NCI-H446 treated with DMSO at 0.1 percent for 48 hours (cell line): ENCODE results near the gene RPS26.
A peak's percentile ranks its signal among the peaks of the same experiment; 100 is the strongest.
"Not testable (repeated sequence)": the region's sequence is repeated elsewhere in the genome, so short reads cannot be mapped to it uniquely, and the experiment has no call there.

Experiments used
- DNase-seq: peaks from one replicate; lab custom pipeline; 2025; lab: John Stamatoyannopoulos, UW

The RPS26 gene

DNA sequence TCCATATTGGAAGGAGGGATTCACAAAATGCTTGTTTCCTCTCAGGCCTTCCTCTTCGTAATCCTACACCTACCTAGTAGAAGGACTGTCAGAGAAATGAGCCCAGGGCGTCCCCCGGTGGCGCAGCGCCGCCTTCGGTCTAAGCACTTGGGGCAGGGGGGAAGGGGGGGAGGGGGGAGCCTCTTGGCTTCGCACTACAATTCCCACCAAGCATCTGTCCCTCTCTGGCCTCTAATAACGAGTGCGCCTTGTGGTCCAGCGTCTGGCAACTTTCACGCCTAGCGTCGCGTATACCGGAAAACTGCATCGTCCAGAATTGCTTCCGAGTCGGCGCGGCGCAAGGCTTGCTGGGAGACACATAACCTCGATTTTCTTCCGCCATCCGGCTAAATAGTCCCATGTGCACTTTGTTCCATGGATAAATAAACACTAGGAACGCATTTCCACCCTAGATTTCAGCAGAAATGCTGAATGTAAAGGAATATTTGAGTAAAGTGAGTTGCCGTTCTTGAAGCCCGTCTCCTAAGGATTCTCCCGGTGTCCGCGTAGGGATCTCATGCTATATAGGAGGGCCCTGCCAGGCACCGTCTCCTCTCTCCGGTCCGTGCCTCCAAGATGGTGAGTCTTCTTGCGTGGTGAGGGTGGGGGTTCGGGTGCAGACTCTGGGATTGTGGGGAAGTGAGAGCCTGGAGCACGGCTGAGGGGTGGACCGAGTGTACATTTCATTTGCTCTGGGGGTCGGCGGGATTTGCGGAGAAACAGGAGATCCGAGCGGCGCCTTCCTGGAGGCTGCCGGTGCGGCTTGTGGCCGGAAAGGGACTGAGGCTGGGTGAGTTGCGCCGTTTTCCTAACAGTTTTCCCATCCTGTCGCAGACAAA, at the start of gene RPS26:
Gene RPS26 (plus strand): TSS at position 367 of the 878 bp plus-strand sequence. CDS start 249 bp downstream, at position 616.
- peak; percentile 99 for DNase-seq

DNA sequence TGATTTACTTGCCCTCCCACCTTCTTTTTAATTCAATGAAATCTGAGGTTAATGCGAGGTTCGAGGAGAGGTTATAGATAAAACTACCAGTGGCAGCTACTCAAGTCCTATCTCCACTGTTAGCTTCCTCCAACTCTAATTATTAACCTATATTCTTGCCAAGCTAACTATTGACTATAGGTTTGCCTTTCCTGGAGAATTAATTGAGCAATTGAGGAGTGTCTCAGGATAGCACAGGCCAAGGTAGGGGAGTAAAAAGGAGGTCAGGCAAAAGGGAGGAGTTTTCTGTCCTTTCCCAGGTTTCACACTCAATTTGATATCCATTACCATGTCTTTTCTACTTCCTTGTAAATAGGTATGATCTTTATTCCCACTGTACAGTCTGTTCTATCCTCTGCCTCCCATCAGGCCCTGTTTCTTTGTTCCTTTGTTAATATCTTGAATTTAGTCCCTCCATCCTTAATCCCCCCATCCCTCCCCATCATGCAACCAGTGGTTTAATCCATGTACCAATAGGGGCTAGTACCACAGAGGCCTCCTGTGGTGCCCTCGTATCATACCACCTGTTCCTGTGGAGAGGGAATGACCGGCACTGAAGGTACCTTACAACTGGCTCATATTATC, 48.4 kb upstream of the RPS26 start:
- DNase-seq = no peak

DNA sequence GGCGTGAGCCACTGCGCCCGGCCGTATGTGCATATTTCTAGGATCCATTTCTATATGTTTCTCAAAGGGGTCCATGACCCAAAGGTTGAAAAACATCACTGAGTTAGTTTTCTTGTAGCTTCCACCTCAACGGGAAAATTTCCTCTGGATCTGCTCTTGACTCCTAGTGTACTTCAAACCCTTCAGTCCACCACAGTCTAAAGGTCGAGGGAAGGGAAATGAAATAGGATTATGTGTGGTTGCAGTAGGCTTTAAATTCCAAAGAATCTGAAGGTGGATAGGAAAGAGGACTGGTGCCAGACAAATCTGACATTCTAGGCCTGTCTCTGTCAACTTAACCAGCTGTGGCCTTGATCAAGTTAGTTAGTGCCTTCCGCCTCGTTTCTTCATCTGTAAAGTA, 46.4 kb upstream of the RPS26 start:
- no peak for DNase-seq

DNA sequence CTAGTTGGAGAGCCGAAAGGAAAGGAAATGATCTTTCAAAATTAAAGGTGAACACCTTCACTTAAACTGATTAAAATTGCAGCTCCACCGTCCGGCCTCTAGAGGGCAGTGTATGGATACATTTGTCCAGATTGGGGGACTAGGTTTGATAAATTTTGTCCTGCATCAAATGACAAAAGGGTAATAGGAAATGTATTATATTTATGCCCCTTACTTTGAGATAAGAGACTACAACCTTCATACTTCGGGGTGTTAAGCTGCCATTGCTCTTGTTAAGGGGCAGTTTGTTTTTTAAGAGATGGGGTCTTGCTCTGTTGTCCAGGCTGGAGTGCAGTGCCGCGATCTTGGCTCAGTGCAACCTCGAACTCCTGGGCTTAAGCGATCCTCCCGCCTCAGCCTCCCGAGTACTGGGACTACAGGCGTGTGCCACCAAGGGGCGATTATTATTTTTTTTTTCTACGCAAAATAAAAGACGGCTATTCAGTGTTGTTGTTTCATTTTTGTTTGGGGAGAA, 45.5 kb upstream of the RPS26 start:
- DNase-seq = peak; percentile 31

DNA sequence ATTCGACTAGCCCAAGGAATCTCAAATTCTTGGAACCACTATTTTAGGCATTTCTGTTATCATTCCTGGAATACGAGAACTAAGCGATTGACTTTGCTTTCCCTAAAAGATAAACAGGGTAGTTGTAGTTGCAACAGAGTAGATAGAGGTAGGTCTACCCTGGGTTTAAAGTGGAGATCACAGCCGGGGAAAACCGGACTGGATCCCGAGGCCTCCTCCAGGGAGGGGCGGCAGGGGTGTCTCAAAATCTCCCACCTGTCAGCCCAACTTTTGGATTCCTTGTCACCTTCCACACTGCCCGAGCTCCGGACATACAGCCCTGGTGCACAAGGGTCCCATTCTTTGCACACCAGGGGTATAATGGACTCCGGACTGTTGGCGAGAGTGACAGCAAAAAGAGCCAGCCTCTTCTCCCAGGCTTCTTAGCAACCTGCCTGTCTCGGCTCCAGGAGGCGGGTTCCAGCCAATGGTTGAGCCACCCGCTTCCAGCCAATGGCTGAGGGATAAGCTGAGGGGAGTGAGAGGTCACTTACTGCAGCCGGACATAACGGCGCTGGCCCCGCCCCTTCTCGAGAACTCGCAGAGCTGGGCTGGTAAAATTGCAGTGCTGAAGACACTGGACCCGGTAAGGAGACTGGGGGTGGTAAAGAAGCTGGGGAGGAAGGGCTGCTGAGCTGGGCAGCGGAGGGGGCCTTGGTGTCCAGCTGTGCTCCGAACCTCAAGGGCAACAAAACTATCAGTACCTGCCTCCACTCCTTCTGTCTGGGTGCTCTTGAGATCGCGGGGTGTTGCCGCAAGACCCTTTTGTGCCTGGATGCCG, 44.8 kb upstream of the RPS26 start, which contains the start of gene SUOX:
Gene SUOX (plus strand): TSS at position 562 of the 820 bp plus-strand sequence. CDS start 4,946 bp downstream, outside the sequence.
- DNase-seq = peak; percentile 84

DNA sequence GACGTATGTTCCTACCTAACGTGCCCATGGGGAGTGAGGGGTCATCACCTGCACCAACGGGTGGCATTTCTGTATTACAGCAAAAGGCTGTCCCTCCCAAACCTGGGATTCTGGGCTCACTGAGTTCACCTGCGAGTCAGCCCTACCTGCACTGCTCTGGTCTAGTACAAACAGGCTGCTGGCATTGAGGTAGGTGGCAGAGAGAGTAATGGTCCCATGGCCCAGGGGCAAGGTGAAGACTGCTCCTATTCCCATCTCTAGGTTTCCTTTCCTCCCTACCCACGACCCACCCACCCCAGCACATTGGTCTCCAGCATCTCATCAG, 44.2 kb upstream of the RPS26 start:
- no peak for DNase-seq

DNA sequence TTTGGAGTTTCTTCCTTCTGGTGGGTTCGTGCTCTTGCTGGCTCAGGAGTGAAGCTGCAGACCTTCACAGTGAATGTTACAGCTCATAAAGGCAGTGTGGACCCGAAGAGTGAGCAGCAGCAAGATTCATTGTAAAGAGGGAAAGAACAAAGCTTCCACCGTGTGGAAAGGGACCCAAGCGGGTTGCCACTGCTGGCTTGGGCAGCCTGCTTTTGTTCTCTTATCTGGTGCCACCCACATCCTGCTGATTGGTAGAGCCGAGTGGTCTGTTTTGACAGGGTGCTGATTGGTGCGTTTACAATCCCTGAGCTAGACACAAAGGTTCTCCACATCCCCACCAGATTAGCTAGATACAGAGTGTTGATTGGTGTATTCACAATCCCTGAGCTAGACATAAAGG, 42.2 kb upstream of the RPS26 start:
- not testable (repeated sequence) for DNase-seq

DNA sequence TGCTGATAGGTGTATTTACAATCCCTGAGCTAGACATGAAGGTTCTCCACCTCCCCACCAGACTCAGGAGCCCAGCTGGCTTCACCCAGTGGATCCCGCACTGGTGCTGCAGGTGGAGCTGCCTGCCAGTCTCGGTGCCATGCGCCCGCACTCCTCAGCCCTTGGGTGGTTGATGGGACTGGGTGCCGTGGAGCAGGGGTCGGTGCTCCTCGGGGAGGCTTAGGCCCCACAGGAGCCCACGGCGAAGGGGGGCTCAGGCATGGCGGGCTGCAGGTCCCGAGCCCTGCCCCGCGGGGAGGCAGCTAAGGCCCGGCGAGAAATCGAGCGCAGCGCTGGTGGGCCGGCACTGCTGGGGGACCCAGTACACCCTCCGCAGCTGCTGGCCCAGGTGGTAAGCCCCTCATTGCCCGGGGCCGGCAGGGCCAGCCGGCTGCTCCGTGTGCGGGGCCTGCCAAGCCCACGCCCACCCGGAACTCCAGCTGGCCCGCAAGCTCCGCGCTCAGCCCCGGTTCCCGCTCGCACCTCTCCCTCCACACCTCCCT, 41.6 kb upstream of the RPS26 start:
- DNase-seq = not testable (repeated sequence)

DNA sequence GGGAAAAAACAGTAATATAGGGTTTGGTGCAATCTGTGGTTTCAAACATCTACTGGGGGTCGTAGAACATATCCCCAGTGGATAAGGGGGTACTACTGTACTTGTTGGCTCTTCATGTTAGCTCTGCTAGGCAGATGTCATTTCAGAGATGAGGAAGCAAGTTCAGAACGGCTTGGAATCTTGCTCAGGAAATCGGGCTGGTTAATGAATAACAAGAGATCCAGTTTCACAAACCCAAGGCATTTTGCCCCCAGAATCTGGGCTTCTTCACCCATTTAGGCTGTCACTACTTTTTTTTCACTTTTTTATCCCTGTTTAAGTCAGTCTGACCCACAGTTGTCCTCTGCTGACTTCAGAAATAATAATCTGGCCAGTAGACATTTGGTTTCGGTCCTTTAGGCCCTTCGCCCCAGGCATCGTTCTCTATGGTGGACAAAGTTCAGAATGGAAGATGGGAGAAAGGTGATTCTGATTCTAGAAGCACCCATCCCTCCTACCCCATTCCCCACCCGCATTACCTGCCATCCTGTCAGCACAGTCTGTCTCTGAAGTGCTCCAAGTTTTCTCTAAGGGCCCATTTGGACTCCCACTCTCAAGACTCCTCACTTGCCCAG, 40.1 kb upstream of the RPS26 start:
- no peak for DNase-seq

DNA sequence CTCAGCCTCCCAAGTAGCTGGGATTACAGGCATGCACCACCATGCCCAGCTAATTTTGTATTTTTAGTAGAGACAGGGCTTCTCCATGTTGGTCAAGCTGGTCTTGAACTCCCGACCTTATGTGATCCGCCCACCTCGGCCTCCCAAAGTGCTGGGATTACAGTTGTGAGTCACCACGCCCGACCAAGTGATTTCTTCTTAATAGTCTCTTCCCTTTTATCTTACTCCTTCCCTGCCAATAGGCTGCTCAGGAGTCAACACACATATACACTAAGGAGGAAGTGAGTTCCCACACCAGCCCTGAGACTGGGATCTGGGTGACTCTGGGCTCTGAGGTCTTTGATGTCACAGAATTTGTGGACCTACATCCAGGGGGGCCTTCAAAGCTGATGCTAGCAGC, 38.3 kb upstream of the RPS26 start:
- not testable (repeated sequence) for DNase-seq

DNA sequence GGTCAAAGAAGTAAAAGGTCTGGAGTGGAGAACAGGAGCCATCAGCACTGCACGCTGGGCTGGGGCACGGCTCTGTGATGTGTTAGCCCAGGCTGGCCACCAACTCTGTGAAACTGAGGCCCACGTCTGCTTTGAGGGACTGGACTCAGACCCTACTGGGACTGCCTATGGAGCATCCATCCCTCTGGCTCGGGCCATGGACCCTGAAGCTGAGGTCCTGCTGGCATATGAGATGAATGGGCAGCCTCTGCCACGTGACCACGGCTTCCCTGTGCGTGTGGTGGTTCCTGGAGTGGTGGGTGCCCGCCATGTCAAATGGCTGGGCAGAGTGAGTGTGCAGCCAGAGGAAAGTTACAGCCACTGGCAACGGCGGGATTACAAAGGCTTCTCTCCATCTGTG, 37.5 kb upstream of the RPS26 start:
- DNase-seq = no peak

DNA sequence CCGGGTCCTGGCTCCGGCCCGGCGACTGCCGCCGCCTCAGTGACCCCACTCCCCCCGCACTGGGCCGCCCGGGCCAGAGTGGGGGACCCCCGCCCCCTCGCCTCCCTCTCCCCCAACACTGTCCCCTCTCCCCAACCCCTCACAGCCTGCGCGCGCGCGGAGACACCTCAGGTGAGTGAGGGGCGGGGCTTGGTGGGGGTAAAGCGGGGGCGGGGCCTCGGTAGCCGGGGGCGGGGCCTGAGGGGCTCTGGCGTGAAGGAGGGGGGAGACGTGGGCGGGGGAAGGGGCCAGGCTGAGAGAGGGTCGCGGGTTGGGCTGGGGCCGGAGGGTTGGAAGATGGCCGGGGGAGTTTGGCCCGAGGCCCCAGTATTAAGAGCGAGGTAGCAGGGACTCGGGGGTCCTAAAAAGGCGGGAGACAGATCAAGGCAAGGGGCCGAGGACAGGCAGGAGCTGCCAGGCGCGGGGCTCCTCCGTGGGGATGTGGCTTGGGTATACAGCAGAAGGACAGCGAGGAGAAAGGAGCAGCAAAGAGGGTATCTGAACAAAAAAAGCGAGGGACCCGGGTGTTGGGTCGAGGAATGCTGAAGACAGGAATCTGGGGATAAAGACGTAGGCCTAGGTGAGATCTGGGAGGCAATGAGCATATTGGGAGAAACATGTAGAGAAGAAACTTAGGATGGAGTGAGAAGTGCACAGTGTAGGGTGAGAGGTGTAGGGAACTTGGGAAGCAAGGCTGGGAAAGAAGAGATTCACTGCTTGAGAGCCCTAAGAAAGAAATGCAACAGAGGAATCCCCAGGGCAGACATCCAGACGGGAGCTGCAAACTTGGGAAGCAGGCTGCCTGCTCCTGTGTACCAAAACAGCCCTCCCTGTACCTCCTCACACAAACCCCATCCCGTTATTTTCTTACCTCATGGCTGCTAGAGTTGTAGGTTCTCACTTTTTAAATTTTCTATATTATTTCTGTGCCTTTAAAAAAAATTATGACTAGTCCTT, 33.9 kb upstream of the RPS26 start:
- no peak for DNase-seq

DNA sequence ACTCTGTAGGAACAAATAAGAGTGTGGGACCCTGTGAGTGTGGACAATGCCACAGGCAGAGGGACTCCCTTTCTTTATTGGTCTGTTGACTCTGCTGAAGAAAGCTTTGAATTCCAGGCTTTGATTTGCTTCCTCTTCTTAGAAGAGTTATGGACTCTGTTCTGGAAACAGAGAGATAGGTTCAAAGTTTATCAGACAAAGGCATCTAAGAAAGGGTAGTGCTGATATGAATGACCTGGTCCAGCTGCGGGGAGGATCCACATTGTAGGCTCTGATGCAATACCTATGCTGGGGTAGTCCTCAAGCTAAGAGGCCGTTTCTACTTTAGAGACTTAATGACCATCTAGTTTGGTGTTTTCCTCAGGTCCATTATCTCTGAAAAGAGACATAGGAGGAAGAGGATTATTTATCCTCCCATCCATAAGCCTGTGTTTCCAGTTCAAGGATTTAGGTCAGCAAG, 31.6 kb upstream of the RPS26 start:
- no peak for DNase-seq

DNA sequence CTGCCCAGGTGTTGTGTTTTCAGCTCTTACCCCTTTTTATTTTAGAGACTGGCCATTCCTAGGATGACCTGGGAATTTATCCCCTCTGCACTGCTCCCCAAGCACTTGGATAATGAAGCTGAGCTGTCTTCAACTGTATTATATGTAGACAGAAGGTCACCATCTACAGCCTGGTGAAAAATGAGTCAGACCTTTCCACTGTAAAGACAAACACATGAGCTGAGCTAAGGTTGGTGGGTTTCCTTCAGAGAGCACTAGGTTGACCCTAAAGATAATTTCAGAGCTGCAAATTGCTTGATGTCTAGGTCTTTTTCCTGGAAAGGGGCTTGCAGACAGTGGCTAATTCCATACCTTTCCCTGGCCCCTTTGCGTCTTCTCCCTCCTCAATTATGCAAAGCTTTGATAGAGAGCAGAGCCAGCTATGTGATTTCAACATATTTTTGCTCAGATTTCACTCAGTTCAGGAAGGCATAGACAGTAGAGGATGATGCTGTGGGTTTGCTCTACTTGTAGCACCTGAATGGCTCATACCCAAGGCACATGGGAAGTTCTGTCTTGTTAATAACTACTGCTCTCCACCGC, 30.1 kb upstream of the RPS26 start:
- no peak for DNase-seq

DNA sequence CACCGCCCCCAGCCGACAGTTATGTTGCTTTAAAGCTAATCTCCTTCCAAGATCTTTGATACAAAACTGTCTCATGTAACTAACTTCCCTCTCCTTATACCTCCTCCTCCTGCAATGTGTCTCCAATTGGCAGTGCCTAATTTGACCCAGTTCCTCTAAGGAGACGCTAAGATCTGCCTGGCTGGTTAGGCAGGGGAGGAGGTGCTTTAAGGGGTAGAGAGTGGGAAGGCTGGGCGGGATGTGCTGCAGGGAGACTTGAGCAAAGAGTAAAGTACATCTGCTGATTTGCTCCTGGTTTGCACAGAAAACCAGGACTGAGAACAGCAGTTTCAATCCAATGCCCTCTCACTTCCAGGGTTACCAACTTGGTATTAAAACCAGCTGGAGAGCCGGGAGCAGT, 28.2 kb upstream of the RPS26 start:
- DNase-seq = no peak

DNA sequence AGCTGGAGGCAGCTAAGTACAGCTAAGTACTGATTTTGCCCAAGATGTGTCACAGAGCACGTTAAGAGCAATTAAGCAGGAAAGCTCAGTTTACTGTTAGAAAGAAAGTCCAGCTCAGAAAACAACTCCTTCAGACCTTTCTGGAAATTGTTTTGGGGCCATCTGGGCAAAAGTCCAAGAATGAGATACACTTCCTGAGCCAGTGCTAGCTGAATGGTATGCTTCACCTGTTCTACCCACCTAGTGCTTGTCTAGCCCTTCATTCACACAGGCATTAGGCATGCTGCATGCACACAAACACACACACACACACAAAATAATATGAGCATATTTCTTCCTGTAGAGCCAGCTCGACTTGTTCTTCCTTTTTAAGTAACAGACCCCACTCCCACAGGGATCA, 27.5 kb upstream of the RPS26 start:
- DNase-seq = no peak

DNA sequence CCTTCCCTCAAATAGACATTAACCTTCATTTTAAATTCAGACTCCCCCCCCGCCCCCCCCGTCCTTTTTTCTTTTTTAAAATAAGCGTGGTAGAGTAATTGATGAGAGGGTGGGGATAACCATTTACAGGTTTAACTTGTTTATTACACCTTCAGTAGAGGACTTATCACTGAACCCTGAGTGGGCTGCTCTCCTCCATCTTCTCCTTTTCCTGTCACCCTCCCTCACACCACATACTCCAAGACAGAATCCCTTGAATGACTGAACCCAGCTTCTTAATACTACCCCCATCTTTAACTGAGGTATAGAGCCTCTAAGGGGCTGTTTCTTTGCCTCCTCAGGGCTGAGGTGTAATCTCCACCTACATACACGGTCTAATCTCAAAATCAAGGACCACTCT, 24.5 kb upstream of the RPS26 start:
- DNase-seq = no peak

DNA sequence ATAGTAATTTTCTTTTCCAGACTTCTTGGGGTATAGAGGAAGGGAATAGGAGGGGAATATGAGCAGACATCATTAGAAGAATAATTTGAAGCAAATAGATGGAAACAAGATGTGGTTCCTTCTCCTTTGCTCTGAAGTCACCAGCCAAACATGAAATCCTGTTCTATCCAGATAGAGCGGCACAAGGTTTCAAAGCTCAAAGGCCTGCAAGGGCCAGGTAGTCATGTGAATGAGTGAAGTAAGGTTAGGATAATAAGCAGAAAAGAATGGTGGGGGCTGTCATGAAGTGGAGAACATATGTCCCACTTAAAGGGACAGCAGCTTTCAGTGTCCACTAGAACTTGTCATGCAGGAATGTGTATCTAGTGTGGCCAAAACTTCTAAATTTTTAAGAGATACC, 23.4 kb upstream of the RPS26 start:
- DNase-seq = no peak

DNA sequence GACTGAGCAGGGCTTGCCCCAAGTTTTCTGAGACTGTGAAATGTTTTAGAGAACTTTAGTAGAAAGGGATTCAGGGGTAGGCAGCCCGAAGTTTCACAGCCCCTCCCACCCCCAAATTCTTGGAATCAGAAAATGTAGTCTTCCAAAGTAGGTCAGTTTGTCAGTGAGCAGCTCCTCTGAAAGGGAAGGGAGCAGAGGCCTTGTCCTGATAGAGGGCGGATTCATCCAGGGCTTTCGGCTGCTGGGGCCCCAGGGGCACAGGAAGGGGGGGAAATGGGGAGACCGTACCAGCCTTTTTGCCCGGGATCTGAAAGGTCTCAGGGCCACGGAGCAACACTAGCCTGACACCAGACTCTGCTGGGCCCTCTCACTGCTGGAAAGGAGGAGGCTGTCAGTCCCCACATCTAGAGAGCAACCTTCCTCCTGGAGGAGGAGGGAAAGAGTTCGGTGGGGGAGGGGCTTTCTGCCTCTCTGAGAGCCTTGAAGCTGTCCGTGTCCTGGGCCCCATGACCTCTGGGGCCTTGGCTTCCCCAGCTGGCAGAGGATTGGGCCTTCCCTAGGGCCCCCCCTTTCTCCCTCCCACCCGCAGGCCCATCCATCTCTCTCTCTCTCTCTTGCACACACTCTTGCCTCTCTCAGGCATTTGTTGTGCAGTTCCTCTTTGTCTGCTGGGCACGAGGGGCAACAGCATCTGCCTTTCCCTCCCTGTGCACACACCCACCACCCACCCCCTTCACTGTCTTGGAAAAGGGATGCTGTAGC, 21.1 kb upstream of the RPS26 start, which contains the start of gene IKZF4:
Gene IKZF4 (plus strand): TSS at position 621 of the 762 bp plus-strand sequence. CDS start 451 bp downstream, outside the sequence.
- no peak for DNase-seq
